ENCODE measurements around the gene GPR35.
"Not testable (repeated sequence)": the region's sequence is repeated elsewhere in the genome, so short reads cannot be mapped to it uniquely, and the experiment has no call there.

Gene GPR35

GRCh38 chr2:240604939-240605716, 20.2 kb upstream of the GPR35 start:
- H3K9me3 ChIP-seq (ENCODE audit: control insufficient read depth, low read length), result no peaks in the 10 kb centered on the region
- H3K4me3 ChIP-seq (ENCODE audit: low read length), result no peak overlapping the region
- no peak overlapping the region for H3K9ac ChIP-seq (ENCODE audit: low read length)
- H3K27me3 ChIP-seq (replicated peaks; ENCODE audit: control insufficient read depth, insufficient read depth, low read length), result no peaks in the 10 kb centered on the region
- H3K36me3 ChIP-seq (ENCODE audit: control insufficient read depth, insufficient read depth, low read length, severe bottlenecking), result no peaks in the 10 kb centered on the region
- H3K4me1 ChIP-seq (ENCODE audit: control insufficient read depth, insufficient read depth, low read length), result peaks cover 3% of the 10 kb centered on the region
- no peak for DNase-seq (ENCODE audit: low read depth)

DNA sequence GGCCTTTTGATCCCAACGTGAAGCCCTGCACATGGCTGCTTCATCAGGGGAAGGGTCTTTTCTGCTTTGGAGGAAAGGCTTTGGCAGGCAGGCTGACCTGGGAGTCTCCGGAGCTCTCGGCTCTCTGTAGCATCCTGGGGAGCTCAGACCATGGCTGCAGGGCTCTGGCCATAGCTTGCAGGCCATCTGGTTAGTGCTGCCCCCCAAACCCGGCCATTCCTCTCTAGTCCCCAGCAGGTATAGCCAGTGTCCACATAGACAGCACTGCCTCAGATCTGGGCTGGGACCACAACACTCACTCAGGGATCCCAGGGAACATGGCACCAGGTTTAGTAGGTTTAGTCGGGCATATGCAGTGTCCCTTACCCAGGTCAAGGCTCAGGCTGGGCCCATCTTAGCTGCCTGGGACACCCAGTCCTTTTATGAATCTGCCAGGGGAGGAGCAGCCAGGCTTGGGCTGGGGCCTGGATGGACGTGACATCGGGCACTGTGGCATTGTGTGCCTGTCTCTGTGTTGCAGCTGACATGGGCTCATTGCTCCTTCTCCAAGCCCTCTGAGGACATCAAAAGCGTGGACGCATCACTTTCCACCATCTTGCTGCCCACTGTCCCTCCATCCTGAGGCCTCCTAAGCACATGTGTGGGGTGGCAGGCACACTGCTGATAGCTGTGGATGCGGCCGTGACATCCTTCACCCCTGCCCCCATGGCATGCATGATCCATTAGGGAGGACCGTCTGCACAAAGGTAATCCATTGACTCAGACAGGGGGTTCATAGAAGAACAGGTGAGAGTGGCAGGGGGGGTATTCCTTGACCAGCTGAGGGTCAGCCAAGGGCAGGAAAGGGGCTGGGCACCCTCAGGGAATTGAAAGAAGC, 19.2 kb upstream of the GPR35 start:
- Histone ChIP-seq H3K4me3 (ENCODE audit: low read length) (no peak overlapping the region), H3K27me3 (replicated peaks; ENCODE audit: control insufficient read depth, insufficient read depth, low read length) (no peaks in the 10 kb centered on the region), H3K36me3 (ENCODE audit: control insufficient read depth, insufficient read depth, low read length, severe bottlenecking) (no peaks in the 10 kb centered on the region), H3K9ac (ENCODE audit: low read length) (no peak overlapping the region), H3K4me1 (ENCODE audit: control insufficient read depth, insufficient read depth, low read length) (peaks cover 3% of the 10 kb centered on the region), H3K9me3 (ENCODE audit: control insufficient read depth, low read length) (no peaks in the 10 kb centered on the region)
- DNase-seq (ENCODE audit: low read depth), result no peak

DNA sequence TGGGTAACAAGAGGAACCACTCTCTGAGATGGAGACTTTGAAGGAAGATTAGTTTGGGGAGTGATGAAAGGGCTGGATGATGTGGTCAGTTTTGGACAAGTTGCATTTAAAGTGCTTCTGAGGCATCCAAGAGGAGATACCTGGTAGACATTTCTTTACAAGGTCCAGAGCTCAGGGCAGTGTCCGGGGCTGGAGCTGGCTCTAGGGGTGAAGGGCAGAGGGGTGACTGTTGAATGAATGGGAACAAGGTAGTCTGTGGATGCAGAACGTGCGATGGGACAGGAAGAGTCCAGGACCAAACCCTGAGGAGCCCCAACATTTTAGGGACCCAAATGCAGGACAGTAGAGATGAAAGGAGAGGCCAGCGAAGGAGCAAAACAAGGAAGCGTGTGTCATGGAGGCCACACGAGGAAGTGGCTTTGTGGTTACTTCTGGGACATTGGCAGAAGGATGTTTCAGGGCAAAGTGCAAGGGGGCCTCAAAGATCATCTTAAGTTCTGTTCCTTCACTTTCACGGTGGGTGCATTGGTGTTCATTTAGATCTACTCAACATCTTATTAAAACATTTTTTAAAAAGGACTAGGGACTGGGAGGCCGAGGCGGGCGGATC, 13.6 kb upstream of the GPR35 start:
- H3K4me1 ChIP-seq (ENCODE audit: control insufficient read depth, insufficient read depth, low read length), result no peaks in the 10 kb centered on the region
- no peaks in the 10 kb centered on the region for H3K27me3 ChIP-seq (replicated peaks; ENCODE audit: control insufficient read depth, insufficient read depth, low read length)
- H3K4me3 ChIP-seq (ENCODE audit: low read length), result no peak overlapping the region
- DNase-seq (ENCODE audit: low read depth), result no peak
- H3K36me3 ChIP-seq (ENCODE audit: control insufficient read depth, insufficient read depth, low read length, severe bottlenecking), result no peaks in the 10 kb centered on the region
- H3K9ac ChIP-seq (ENCODE audit: low read length), result no peak overlapping the region
- H3K9me3 ChIP-seq (ENCODE audit: control insufficient read depth, low read length), result no peaks in the 10 kb centered on the region

GRCh38 chr2:240613781-240614180, 11.5 kb upstream of the GPR35 start:
- Histone ChIP-seq H3K9ac (ENCODE audit: low read length) (no peak overlapping the region), H3K27me3 (replicated peaks; ENCODE audit: control insufficient read depth, insufficient read depth, low read length) (no peaks in the 10 kb centered on the region), H3K9me3 (ENCODE audit: control insufficient read depth, low read length) (peaks cover 15% of the 10 kb centered on the region), H3K4me1 (ENCODE audit: control insufficient read depth, insufficient read depth, low read length) (no peaks in the 10 kb centered on the region), H3K36me3 (ENCODE audit: control insufficient read depth, insufficient read depth, low read length, severe bottlenecking) (no peaks in the 10 kb centered on the region), H3K4me3 (ENCODE audit: low read length) (no peak overlapping the region)
- DNase-seq (ENCODE audit: low read depth), result no peak

DNA sequence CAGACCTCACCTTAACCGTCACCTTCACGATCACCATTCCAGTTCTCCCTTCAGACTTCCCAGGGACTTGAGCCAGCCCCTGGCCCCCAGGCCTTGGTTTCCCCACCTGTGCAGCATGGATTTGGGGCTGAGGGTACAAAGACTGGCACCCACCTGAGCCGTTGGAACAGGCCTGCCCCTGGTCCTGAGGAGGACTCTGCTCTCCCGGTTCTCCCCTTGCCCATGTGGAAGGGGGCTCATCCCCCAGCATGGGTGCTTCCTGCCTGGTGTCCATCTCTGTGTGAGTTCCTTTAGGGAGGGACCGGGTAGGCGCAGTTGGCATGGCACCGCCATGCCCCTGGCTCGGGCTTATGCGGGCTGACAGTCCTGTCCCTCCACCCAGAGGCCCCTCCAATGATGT, 10.9 kb upstream of the GPR35 start:
- Histone ChIP-seq H3K36me3 (ENCODE audit: control insufficient read depth, insufficient read depth, low read length, severe bottlenecking) (no peaks in the 10 kb centered on the region), H3K9me3 (ENCODE audit: control insufficient read depth, low read length) (peaks cover 15% of the 10 kb centered on the region), H3K27me3 (replicated peaks; ENCODE audit: control insufficient read depth, insufficient read depth, low read length) (no peaks in the 10 kb centered on the region), H3K9ac (ENCODE audit: low read length) (no peak overlapping the region), H3K4me1 (ENCODE audit: control insufficient read depth, insufficient read depth, low read length) (no peaks in the 10 kb centered on the region), H3K4me3 (ENCODE audit: low read length) (no peak overlapping the region)
- DNase-seq (ENCODE audit: low read depth), result no peak

DNA sequence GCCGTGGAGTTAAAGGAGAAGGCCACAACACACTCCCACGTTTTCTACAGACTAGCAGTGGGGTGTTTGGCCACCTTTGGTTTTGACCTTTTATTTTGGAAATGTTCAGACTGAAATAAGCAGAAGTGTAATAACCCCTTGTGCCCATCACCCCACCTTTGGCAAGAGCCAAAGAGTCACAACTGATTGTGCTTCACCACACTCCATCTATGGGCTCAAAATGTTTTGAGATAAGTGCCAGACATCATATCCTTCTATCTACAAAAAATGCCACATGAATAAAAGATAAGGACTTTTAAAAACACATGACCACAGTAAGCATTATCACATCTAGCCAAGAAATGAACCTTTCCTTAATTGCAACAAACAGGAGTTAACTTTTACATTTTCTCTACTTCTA, 9.9 kb upstream of the GPR35 start:
- no peaks in the 10 kb centered on the region for H3K4me1 ChIP-seq (ENCODE audit: control insufficient read depth, insufficient read depth, low read length)
- DNase-seq (ENCODE audit: low read depth), result no peak
- no peaks in the 10 kb centered on the region for H3K27me3 ChIP-seq (replicated peaks; ENCODE audit: control insufficient read depth, insufficient read depth, low read length)
- H3K4me3 ChIP-seq (ENCODE audit: low read length), result no peak overlapping the region
- no peaks in the 10 kb centered on the region for H3K36me3 ChIP-seq (ENCODE audit: control insufficient read depth, insufficient read depth, low read length, severe bottlenecking)
- H3K9me3 ChIP-seq (ENCODE audit: control insufficient read depth, low read length), result peaks cover 15% of the 10 kb centered on the region
- no peak overlapping the region for H3K9ac ChIP-seq (ENCODE audit: low read length)

- Histone ChIP-seq H3K36me3 (ENCODE audit: control insufficient read depth, insufficient read depth, low read length, severe bottlenecking) (no peaks in the 10 kb centered on the region), H3K9me3 (ENCODE audit: control insufficient read depth, low read length) (peaks cover 15% of the 10 kb centered on the region), H3K4me3 (ENCODE audit: low read length) (no peak overlapping the region), H3K9ac (ENCODE audit: low read length) (no peak overlapping the region), H3K4me1 (ENCODE audit: control insufficient read depth, insufficient read depth, low read length) (no peaks in the 10 kb centered on the region), H3K27me3 (replicated peaks; ENCODE audit: control insufficient read depth, insufficient read depth, low read length) (no peaks in the 10 kb centered on the region)
- DNase-seq (ENCODE audit: low read depth), result no peak
Observed at GRCh38 chr2:240615820-240616547, 9.3 kb upstream of the GPR35 start.

- H3K4me3 ChIP-seq (ENCODE audit: low read length); DNase-seq (ENCODE audit: low read depth); H3K4me1 ChIP-seq (ENCODE audit: control insufficient read depth, insufficient read depth, low read length); H3K9ac ChIP-seq (ENCODE audit: low read length); H3K36me3 ChIP-seq (ENCODE audit: control insufficient read depth, insufficient read depth, low read length, severe bottlenecking); H3K27me3 ChIP-seq (replicated peaks; ENCODE audit: control insufficient read depth, insufficient read depth, low read length): not testable (repeated sequence)
- H3K9me3 ChIP-seq (ENCODE audit: control insufficient read depth, low read length), result peaks cover 15% of the 10 kb centered on the region
Observed at GRCh38 chr2:240616860-240617666, 8.2 kb upstream of the GPR35 start.

- no peak overlapping the region for H3K4me3 ChIP-seq (ENCODE audit: low read length)
- no peak for DNase-seq (ENCODE audit: low read depth)
- H3K9ac ChIP-seq (ENCODE audit: low read length), result no peak overlapping the region
- H3K27me3 ChIP-seq (replicated peaks; ENCODE audit: control insufficient read depth, insufficient read depth, low read length), result no peaks in the 10 kb centered on the region
- no peaks in the 10 kb centered on the region for H3K4me1 ChIP-seq (ENCODE audit: control insufficient read depth, insufficient read depth, low read length)
- peaks cover 15% of the 10 kb centered on the region for H3K9me3 ChIP-seq (ENCODE audit: control insufficient read depth, low read length)
- H3K36me3 ChIP-seq (ENCODE audit: control insufficient read depth, insufficient read depth, low read length, severe bottlenecking), result no peaks in the 10 kb centered on the region
Observed at GRCh38 chr2:240618776-240619175, 6.5 kb upstream of the GPR35 start.

GRCh38 chr2:240619506-240620148, 5.7 kb upstream of the GPR35 start:
- H3K9me3 ChIP-seq (ENCODE audit: control insufficient read depth, low read length), result peaks cover 15% of the 10 kb centered on the region
- DNase-seq (ENCODE audit: low read depth), result no peak
- no peaks in the 10 kb centered on the region for H3K36me3 ChIP-seq (ENCODE audit: control insufficient read depth, insufficient read depth, low read length, severe bottlenecking)
- no peaks in the 10 kb centered on the region for H3K27me3 ChIP-seq (replicated peaks; ENCODE audit: control insufficient read depth, insufficient read depth, low read length)
- H3K4me3 ChIP-seq (ENCODE audit: low read length), result no peak overlapping the region
- H3K9ac ChIP-seq (ENCODE audit: low read length), result no peak overlapping the region
- H3K4me1 ChIP-seq (ENCODE audit: control insufficient read depth, insufficient read depth, low read length), result no peaks in the 10 kb centered on the region

Measured in adipocyte (in vitro differentiated cells).